NCI-H1436 treated with DMSO at 0.1 percent for 48 hours (cell line): ENCODE results near the gene DPP3.

Experiments used
- DNase-seq: peaks from one replicate; lab custom pipeline; 2025; lab: John Stamatoyannopoulos, UW

The DPP3 gene

DNA sequence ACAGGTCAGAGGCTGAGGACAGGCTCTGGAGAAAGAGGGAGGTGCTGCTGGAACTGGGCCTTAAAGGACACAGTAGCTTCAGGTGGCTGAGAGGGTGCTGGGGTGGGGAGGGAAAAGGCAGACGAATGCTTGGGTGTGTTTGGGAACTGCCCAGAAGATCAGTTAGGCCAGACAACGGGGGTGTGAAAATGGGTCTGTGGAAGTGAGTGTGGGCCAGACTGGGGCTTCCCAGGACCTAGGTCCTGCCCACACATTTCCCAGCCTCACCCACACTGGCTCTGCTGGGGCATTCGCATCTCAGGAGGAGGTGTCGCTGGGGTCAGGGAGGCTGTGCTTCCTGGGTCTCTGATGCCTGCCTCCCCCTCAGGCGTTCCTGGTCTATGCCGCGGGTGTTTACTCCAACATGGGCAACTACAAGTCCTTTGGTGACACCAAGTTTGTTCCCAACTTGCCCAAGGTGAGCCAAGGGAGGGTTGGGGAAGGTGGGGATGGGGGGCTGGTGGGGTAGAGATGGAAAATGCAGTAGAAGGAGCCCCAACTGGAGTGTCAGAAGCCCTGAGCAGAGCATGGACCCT lies 4.7 kb downstream of the DPP3 start:
- DNase-seq: no peak

GRCh38 chr11:66488957-66489356 lies 8.7 kb downstream of the DPP3 start:
- no peak for DNase-seq

- no peak for DNase-seq
Observed at GRCh38 chr11:66489636-66490035, 9.4 kb downstream of the DPP3 start.

DNA sequence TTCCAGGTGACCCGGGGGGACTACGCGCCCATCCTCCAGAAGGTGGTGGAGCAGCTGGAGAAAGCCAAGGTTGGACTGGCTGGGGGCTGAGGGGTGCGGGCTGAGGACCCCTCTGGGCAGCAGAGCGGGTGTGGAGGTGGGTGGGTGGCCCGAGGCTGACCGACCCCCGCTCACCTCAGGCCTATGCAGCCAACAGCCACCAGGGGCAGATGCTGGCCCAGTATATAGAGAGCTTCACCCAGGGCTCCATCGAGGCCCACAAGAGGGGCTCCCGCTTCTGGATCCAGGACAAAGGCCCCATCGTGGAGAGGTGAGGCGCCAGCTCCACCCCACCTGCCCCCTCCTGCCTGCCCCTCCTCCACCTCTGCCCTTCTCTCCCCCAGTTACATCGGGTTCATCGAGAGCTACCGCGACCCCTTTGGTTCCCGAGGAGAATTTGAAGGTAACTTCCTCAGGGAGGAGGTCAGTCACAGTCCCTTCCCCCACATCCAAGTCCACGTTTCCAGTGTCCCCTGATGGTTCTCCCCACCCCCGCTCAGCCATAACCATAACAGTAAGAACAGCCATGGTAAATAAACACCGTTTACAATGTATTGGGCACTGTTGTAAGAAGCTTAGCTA lies 11.2 kb downstream of the DPP3 start:
- DNase-seq: no peak

- DNase-seq: no peak
Observed at GRCh38 chr11:66492161-66492865, 12.1 kb downstream of the DPP3 start.

DNA sequence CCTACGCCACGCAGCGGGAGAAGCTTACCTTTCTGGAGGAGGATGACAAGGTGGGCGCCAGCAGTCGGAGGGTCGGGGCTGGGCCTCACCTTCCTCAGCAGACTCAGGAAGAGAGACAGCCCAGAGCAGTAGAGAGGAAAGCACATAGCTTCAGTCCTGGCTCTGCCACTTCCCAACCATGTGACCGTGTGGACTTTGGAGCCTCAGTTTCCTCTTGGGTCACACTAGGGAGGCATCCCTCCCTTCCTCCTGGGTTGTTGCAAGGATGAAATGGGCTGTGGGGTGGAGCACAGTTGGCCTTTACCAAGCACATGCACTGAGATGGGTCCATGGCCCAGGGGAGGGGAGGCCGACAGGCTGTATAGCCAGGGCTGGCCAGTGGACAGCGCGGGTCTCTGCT lies 12.9 kb downstream of the DPP3 start:
- no peak for DNase-seq

DNA sequence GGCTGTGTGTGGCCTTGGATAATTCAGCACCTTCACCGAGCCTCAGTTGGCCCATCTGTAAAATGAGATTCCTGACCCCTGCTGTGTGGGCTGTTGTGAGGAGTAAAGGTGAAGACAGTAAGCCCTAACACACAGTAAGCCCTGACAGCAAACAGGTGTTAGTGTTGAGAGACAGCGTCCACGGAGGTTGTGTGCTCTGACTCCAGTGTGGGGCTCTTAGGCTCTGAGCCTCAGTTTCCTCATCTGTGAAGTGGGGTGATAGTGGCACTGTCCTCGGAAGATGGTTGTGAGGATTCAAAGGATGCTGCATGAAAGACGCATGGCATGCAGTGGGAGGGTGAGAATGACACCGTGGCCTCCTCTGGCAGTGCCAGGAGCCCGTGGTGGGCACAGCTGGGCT lies 14.2 kb downstream of the DPP3 start:
- no peak for DNase-seq

- no peak for DNase-seq
Observed at GRCh38 chr11:66494935-66495334, 14.7 kb downstream of the DPP3 start.

GRCh38 chr11:66495401-66495854 lies 15.2 kb downstream of the DPP3 start:
- DNase-seq: no peak

- no peak for DNase-seq
Observed at GRCh38 chr11:66497206-66497605, 17.0 kb downstream of the DPP3 start.

- no peak for DNase-seq
Observed at GRCh38 chr11:66498506-66498905, 18.3 kb downstream of the DPP3 start.

GRCh38 chr11:66505276-66505816 lies 25.1 kb downstream of the DPP3 start:
- no peak for DNase-seq

DNA sequence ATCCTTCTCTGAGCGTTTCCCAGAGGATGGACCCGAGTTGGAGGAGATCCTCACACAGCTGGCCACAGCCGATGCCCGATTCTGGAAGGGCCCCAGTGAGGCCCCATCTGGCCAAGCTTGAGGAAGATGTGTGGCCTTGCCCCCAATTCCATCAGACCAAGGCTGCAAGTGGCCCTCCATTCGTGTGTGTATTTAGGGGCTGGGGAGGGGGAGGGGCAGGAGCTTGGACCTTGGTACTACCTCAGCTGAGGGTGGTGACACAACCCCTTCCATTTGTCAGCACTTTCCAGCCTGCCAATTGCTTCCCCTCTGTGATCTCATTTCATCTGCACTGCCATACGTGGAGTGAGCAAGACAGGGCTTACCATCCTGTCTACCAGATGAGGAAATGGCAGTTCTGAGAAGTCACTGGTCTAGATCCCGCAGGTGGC lies 28.9 kb downstream of the DPP3 start:
- DNase-seq: no peak

DNA sequence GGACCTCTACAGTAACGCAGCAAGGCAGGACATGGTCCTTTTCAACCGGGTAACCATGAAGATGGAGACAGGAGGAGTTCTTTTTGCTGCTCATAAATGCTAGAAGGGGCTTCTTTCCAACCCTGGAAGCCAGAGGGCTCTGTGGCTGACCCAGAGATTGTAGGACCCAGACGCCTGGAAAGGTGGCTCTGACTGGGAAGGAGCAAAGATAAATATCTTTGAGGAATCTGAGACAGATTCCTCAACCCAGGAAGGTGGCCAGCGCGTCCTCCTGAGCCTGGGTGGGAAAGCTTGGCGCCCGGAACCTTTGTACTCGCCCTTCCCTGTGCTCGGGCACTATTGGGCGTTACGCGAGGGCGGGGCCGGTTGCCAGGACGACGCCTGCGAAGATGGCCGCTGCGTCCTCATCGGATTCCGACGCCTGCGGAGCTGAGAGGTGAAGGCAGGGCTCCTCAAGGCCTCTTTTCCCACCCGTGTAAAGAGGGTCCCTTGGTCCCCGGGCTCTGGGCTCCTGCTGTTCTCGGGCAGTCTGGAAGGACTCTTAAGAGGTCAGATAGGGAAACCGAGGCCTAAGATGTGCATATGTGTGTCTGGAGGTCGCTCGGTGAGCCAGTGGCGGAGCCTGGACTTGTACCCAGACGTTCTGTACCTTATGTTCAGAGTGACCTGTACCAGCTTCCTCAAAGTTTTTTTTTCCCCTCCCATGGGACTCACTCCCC lies 30.2 kb downstream of the DPP3 start, which contains the start of gene BBS1:
Gene BBS1, plus strand, starts transcription at position 365 of the 719 bp plus-strand sequence. Its CDS starts 25 bp downstream, at position 390.
- no peak for DNase-seq

DNA sequence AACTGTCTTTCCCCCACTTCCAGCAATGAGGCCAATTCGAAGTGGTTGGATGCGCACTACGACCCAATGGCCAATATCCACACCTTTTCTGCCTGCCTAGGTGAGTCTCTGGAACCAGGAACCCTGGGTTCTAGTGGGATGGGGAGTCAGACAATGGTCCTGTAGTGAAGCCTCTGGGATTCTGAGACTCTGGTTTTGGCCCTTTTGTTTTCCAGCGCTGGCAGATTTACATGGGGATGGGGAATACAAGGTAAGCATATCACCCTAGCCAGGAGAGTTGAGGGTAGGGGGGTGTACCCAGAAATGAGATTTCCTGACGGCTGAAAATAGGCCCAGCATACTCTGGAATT lies 30.7 kb downstream of the DPP3 start:
- DNase-seq: no peak

DNA sequence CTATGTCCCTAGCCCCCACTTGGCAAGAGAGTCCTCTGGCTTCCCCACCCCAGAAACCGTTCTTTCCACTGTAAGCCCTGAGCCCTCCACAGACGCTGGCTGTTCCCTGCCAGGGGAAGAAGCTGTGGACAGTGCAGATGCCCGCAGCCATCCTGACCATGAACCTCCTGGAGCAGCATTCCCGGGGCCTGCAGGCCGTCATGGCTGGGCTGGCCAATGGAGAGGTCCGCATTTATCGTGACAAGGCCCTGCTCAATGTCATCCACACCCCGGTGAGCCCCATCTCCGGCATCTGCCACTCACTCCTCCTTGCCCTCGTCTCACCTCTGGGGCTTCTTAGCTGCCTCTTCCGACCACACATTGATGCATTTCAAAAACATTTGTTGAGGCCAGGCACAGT lies 43.4 kb downstream of the DPP3 start:
- no peak for DNase-seq

DNA sequence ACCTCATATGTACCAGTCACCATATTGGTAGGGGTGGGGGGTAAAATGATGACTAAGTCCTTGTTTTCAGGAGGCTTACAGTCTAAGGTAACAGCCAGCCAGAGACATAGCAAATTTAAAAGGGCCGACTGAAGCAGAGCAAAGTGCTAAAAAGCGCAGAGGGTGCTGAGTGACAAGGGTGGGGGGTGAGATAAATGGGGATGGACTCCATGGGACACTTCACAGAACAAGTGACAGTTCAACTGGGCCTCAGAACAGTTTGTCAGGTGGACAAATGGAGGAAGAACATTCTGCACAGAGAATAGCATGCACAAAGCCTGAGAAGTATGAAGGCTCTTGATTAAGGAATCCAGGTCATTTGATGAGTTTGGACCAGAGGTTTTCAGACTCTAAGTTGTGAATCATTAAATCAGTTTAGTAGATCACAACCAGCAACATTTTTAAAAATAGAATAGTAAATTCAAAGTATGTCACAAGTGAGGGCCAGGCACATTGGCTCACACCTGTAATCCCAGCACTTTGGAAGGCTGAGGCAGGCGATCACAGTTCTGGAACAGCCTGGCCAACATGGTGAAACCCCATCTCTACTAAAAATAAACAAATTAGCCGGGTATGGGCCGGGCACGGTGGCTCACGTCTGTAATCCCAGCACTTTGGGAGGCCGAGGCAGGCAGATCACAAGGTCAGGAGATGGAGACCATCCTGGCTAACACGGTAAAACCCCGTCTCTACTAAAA lies 44.2 kb downstream of the DPP3 start:
- no peak for DNase-seq

DNA sequence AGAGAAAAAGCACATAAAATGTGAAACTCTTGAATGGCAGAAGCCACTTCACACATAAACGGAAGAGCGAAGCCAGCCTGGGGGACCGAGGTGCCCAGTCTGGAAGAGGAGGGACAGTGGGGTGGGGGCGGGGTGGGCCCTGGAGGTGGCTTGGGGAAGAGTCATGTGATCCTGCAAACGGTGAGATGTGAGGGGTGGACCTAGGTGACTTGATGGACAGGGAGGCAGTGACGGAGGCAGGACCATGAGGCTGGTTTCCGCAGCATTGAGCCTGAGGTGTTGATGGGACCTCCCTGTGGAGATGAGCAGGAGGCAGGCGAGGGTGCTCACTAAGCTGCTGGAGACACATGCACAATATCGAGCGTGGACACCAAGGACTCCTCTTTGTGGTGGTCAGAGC lies 48.8 kb downstream of the DPP3 start:
- DNase-seq: no peak

GRCh38 chr11:66529655-66530054 lies 49.4 kb downstream of the DPP3 start:
- no peak for DNase-seq

GRCh38 chr11:66530927-66531709 lies 50.9 kb downstream of the DPP3 start:
- no peak for DNase-seq

DNA sequence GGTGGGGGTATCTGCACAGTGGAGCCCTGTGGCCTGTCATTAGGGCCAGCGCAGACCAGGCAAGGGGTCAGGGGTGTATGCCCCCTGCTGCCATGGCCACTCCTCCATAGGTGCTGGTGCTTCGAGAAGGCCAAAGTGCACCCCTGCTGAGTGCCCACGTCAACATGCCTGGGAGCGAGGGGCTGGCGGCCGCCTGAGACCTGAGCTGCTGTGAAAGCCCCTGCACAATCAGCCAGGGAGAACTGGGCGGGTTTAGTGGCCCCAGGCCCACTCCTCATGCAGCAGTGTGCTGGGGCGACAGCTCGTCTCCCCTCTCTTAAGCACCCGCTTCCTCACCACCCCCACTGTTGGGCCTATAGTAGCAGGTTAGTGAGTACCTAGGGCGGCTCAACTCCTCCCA lies 51.6 kb downstream of the DPP3 start:
- no peak for DNase-seq
